Adrenal gland (tissue), 5 donors: Measurements from ENCODE around the gene CLPX.

Experiments
- CTCF ChIP-seq, 6 experiments: fragments of 450-650 bp in 4 of 6; fragments of 200-600 bp in 2 of 6; sonication (generic) in 1 of 6; IDR thresholded peaks; 1 replicate in 5 of 6; 2 replicates in 1 of 6; pipeline versions ENCODE4 v1.5.1 to v1.8.0; 2016 to 2021; ENCODE audit warnings: antibody characterized with exemption in 6 of 6, mild to moderate bottlenecking in 2 of 6, moderate library complexity in 1 of 6
- POLR2A ChIP-seq, 2 donors: fragments of 450-650 bp; IDR thresholded peaks; one replicate each; pipeline ENCODE4 v1.6.1; 2017; ENCODE audit warnings: antibody characterized with exemption in 2 of 2, mild to moderate bottlenecking in 2 of 2, moderate library complexity in 1 of 2
- donor health status: DM: no; HTN: no; CAD: no.

GRCh38 chr15:65147902-65148301 is 37.2 kb downstream of the CLPX start:
- TF ChIP-seq POLR2A (IDR thresholded peaks at IDR 0.05): no peak
- no peak for TF ChIP-seq CTCF (IDR thresholded peaks at IDR 0.05)
